GM10248 (cell line): ENCODE data around the gene AKT3.

Experiments
- CTCF ChIA-PET: fragments of 300-600 bp; sonication (Branson Sonifier 250); formaldehyde crosslinking; extraction: SDS; loops from one replicate; lab custom pipeline; 2021; ENCODE audit warnings: antibody characterized with exemption; lab: Yijun Ruan, JAX
- POLR2A ChIA-PET: fragments of 350-650 bp; sonication (Branson Sonifier 250); formaldehyde crosslinking; extraction: SDS; loops from one replicate; lab custom pipeline; 2020; ENCODE audit warnings: antibody characterized with exemption; lab: Yijun Ruan, JAX
- DNase-seq: peaks from one replicate; pipeline ENCODE4 v3.0.0; 2012; ENCODE audit errors: extremely low spot score
- CTCF ChIP-seq: IDR thresholded peaks from 2 replicates; pipeline ENCODE4 v1.5.1; 2012; ENCODE audit warnings: mild to moderate bottlenecking, low read depth; ENCODE audit errors: extremely low read depth, missing control alignments, control extremely low read depth

The AKT3 gene

GRCh38 chr1:243729956-243730355 is 120.1 kb downstream of the AKT3 start:
- no peak for DNase-seq
- POLR2A ChIA-PET, result no interaction called here
- CTCF ChIA-PET, result no interaction called here
- TF ChIP-seq CTCF, result no peak

GRCh38 chr1:243727503-243728203 is 122.4 kb downstream of the AKT3 start:
- TF ChIP-seq CTCF, result no peak
- ChIA-PET POLR2A (no interaction called here), CTCF (interaction anchor here (1.4 to 1.7 kb wide), 2 partner anchors 20 to 384 kb away, joined by 4 read pairs; no protein-coding TSS in a partner anchor)
- peak; percentile 47 for DNase-seq

- no peak for DNase-seq
- POLR2A ChIA-PET, result no interaction called here
- CTCF ChIA-PET, result interaction anchor here (1.4 to 1.7 kb wide), 2 partner anchors 21 to 384 kb away, joined by 4 read pairs; no protein-coding TSS in a partner anchor
- no peak for TF ChIP-seq CTCF
Observed at GRCh38 chr1:243726806-243727502, 123.1 kb downstream of the AKT3 start.

GRCh38 chr1:243725846-243726245 is 124.2 kb downstream of the AKT3 start:
- DNase-seq, result no peak
- TF ChIP-seq CTCF, result no peak
- ChIA-PET POLR2A (no interaction called here), CTCF (no interaction called here)

- CTCF ChIA-PET, result interaction anchor here (0.6 kb wide), 1 partner anchor 290 kb away, joined by 3 read pairs; no protein-coding TSS in a partner anchor
- no peak for TF ChIP-seq CTCF
- POLR2A ChIA-PET, result interaction anchor here (0.7 kb wide), 1 partner anchor 25 kb away, joined by 4 read pairs; no protein-coding TSS in a partner anchor
- DNase-seq, result no peak
Observed at GRCh38 chr1:243725075-243725474, 125.0 kb downstream of the AKT3 start.

- ChIA-PET POLR2A (no interaction called here), CTCF (no interaction called here)
- TF ChIP-seq CTCF, result no peak
- no peak for DNase-seq
Observed at GRCh38 chr1:243723458-243724043, 126.5 kb downstream of the AKT3 start.
